ENCODE measurements around the gene ARID5B.
A peak's percentile ranks its signal among the peaks of the same experiment; 100 is the strongest.

ARID5B gene

DNA sequence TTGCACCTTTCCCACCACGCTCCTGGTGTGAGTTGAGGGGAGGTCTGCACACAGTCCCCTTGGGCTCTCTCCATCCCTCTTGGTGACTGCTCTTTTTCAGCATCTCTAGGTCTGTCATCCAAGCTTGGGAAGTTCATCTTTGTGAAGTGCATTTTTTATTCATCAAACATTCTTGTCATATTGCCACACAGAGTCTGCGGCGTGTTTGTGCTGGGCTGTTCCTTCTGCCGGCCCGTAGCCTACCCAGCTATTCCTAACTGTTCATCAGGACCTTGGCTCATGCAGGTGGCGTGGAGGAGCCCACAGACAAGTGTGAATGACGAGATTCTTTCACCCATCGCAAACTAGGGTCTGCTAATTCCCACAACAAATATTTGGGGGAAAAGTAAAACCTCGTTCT, 202.4 kb downstream of the ARID5B start:
- DNase-seq (ENCODE audit: low read depth) = peak; percentile 3

DNA sequence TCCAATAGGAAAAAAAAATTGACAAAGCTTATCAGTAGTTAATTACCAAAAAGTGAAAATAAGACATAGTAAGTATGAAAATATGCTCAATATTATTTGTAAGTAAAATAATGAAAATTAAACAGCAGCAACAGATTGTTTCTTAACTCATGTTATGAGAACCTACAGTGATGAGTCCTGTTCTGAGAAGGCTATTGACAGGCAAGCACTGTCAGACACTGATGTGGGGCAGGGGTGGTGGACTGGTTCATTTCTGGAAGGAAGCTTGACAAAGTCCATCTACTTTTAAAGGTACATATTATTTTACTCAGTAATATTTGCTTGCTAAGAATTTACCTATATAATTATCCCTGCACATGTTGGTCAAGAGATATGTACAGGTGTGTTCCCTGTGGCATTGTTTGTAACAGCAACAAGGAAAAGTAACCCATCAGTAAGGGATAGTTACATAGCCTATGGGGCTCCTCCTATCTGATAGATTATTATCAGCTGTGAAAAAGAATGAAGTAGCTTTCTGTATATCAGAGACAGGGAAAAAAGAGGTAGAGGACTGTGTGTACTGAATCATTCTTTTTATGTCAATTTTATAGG, 205.5 kb downstream of the ARID5B start:
- DNase-seq (ENCODE audit: low read depth) = no peak

DNA sequence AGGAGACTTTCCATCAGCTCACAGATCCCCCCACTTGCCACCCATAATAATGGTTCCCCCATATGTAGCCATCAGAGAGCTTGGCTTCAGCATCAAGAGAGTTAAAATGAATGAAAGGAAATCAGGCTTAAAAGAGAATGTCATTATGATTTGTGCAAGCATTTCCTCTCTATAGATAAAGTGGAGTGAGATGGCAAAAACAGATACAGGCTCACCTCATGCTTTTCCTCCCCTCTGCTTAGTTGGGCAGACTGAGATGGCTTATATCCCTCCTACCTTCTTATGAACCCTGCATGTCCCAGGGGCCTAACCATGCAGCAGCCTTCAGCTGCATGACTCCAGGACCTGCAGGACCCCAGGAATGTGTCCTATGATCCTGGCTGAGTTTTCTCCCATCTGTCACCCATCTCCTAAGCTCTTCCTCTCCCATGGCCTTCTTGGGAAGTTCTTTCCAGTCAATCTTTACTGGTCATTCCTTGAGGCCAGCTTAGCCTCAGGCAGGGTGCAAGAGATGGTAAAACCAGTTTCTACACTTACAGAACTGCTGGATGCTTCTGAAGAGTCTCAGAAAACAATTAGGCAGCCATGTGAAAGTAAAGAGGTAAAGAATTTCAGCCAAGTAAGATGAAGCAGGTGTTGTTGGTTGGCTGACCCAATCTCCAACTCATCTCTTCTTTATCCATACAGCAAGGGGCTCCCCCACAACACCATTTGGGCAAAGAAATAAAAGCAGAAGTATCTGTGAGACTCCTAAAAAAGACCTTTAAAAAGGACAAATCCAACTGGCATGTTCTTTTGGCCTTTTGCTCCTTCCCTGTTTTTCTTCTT, 207.5 kb downstream of the ARID5B start:
- peak; percentile 11 for DNase-seq (ENCODE audit: low read depth)

DNA sequence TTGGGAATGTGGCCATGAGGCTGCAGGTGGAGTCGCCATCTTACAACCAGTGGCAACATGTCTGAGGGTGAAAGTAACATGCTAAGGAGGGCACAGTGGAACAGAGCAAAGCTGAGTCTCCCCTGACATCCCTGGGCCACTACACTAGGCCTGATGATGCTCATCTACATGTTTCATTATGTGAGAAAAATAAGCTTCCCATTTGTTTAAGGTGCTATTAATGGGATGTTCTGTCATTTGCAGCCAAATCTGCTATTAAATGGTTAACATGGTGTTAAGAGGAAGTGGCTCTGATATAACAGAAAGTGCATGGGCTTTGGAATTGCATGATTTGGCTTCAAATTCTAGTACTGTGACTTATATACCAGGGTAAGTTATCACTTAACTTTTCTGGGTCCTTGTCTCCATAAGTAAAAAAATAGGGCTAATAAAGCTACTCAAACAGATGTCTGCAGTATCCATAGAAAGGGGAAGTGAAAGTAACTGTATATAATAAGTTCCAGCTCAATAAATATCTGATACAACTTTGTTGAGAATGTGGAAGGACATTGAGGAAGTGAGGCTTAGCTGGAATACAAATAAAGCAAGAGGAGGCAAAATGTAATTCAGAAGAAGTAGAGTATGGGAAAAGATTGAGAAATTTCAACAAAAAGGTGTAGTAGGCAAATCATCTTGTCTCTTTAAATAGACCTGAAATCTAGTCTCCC, 208.2 kb downstream of the ARID5B start:
- no peak for DNase-seq (ENCODE audit: low read depth)

DNA sequence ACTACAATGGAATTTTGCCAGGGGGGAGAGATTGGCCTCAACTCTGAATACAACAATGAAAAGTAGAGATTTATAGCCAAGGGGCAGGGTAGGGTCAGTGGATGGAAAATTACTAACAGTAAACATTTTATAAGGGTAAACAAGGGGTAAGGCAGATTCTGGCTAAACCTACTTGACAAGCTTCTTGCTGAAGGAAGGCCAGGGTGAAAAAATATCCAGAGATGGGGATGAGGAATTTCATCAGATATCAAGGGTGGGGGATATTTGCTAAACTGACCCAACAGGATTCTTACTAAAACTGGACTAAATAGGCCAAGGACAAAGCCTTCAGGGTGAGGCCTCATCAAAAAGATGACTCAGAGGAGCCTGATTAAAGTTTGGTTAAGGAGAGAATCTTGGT, 210.8 kb downstream of the ARID5B start:
- peak; percentile 41 for DNase-seq (ENCODE audit: low read depth)

GRCh38 chr10:62112963-62113362, 211.5 kb downstream of the ARID5B start:
- DNase-seq (ENCODE audit: low read depth) = no peak

DNA sequence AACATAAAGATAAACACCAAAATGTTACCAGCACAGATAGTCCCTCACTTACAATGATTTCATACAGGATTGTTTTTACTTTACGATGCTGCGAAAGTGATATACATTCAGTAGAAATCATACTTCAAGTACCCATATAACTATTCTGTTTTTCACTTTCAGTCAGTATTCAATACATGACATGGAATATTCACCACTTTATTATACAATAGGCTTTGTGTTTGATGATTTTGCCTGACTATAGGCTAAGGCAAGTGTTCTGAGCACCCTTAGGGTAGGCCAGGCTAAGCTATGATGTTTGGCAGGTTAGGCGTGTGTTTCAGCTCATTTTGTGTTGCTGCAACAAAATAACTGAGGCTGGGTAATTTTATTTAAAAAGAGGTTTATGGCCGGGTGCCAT, 212.2 kb downstream of the ARID5B start:
- no peak for DNase-seq (ENCODE audit: low read depth)

- DNase-seq (ENCODE audit: low read depth) = no peak
These were observed 213.8 kb downstream of the ARID5B start for GRCh38 chr10:62115321-62115720.

DNA sequence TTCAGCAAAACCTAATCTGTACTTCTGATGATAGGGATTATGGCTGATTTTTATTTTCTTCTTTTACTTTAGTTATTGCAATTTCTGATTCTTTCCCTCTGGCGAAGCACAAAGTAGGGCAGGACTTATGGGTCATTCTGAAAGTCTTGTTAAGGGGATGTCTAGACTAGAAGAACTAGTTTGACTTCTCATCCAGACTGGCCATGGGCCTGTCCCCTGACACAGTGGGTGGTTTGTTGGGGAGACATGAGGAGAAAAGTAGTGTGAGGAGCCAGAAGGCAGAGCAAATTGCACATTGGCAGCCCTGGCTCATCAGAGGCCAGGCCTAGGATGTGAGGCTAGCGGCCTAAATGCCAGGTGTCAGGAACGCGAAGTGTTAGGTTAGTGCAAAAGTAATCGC, 214.3 kb downstream of the ARID5B start:
- no peak for DNase-seq (ENCODE audit: low read depth)

GRCh38 chr10:62116896-62117295, 215.4 kb downstream of the ARID5B start:
- no peak for DNase-seq (ENCODE audit: low read depth)

GRCh38 chr10:62121187-62121530, 219.7 kb downstream of the ARID5B start:
- DNase-seq (ENCODE audit: low read depth) = no peak

DNA sequence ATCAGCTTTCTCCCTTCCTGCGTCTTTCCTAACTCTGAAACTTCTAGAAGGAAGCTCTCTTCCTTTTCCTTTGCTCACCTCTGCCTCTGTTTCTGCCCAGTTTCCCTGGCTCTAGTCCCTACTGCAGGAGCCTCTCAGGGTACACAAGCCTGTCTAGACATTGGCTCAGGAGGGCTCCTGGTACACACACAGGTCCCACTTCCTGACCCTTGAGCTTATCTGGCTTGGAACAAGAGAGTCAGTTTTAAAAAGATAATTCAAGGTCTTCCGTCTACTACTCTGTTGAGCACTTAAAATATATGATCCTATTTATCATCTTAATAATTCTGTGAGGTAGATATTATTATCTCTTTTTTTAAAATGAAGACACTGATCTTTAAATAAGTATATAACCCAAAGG, 226.5 kb downstream of the ARID5B start:
- no peak for DNase-seq (ENCODE audit: low read depth)

- DNase-seq (ENCODE audit: low read depth) = peak; percentile 98
These were observed 229.4 kb downstream of the ARID5B start for GRCh38 chr10:62130948-62131347.

DNA sequence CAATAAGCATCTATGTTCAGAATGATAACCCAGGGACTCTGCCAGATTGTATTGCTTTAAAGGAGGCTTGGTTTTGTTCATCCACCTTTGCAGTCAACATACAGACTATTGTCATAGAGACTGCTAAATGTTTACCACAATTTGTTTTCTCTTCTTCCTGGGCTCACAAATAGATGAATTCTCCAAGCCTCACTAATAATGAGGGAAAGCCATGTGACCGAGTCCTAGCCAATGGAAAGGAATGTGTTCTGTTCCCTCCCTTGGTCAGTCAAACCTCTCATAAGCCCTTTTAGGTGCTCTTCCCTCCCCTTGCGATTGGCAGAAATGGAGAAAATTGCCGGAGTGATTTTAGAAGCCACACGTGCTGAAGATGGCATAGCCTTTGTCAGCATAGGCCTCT, 230.2 kb downstream of the ARID5B start:
- DNase-seq (ENCODE audit: low read depth) = no peak

GRCh38 chr10:62133618-62134017, 232.1 kb downstream of the ARID5B start:
- DNase-seq (ENCODE audit: low read depth) = no peak

DNA sequence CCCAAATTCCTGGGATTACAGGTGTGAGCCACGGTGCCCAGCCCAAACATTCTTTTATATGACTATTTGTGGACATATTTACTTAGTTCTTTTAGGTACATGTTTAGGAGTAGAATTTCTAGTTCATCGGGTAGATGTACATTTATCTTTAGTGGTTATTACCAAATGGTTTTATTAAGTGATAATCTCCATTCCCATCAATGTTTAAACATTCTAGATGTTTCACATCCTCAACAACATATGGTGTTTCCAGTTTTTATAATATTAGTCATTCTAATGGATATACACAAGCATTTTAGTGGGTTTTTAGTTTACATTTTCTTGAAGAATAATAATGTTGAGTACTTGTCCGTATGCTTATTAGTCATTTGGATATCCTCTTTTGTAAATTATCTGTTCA, 235.4 kb downstream of the ARID5B start:
- peak; percentile 81 for DNase-seq (ENCODE audit: low read depth)

Data from EH (cell line).